CD14-positive monocyte (primary cell): ENCODE measurements around the gene UGT1A9. TPM values are rescaled to one million over a fixed set of nuclear protein-coding genes. Genes with fewer than 3 reads are reported as not detected.

Experiments used
- DNase-seq, 3 donors: peaks; one replicate each; pipeline ENCODE4 v3.0.0-alpha.2; 2011 to 2022
- H2AFZ ChIP-seq: 2 replicates; pipeline ENCODE4 v1.6.0; 2012; ENCODE audit warnings: mild to moderate bottlenecking, low read depth, low read length, inconsistent platforms; ENCODE audit not compliant: insufficient read depth, poor library complexity, severe bottlenecking
- H3K27ac ChIP-seq, 2 donors: 1 replicate in 1 of 2; 2 replicates in 1 of 2; pipeline ENCODE4 v1.5.1; 2012 to 2013; ENCODE audit warnings: low read length in 2 of 2, control low read depth in 1 of 2, inconsistent platforms in 1 of 2, low read depth in 1 of 2, mild to moderate bottlenecking in 1 of 2
- H3K27me3 ChIP-seq, 2 donors: one replicate each; pipeline versions ENCODE4 v1.6.0 to v1.6.1; 2011 to 2013; ENCODE audit warnings: low read length in 2 of 2; ENCODE audit not compliant: control insufficient read depth in 2 of 2, insufficient read depth in 2 of 2
- H3K36me3 ChIP-seq, 2 donors: replicated peaks in 1 of 2; 1 replicate in 1 of 2; 2 replicates in 1 of 2; pipeline versions ENCODE4 v1.5.1 to v1.6.1; 2012 to 2013; ENCODE audit warnings: low read length in 2 of 2, control low read depth in 1 of 2, inconsistent platforms in 1 of 2, mild to moderate bottlenecking in 1 of 2; ENCODE audit not compliant: insufficient read depth in 2 of 2, control insufficient read depth in 1 of 2
- H3K4me1 ChIP-seq, 2 donors: 1 replicate in 1 of 2; 2 replicates in 1 of 2; pipeline versions ENCODE4 v1.5.1 to v1.6.1; 2012 to 2013; ENCODE audit warnings: low read length in 2 of 2, control low read depth in 1 of 2, inconsistent platforms in 1 of 2, mild to moderate bottlenecking in 1 of 2, moderate library complexity in 1 of 2; ENCODE audit not compliant: insufficient read depth in 2 of 2, control insufficient read depth in 1 of 2
- H3K4me2 ChIP-seq: replicated peaks from 2 replicates; pipeline ENCODE3; 2012; ENCODE audit warnings: low read length, moderate library complexity, mild to moderate bottlenecking; ENCODE audit not compliant: poor library complexity, severe bottlenecking; ENCODE audit errors: extremely low read depth
- H3K4me3 ChIP-seq, 3 experiments: fragments of 200-600 bp in 1 of 3; sonication (generic) in 1 of 3; replicated peaks in 1 of 3; 1 replicate in 2 of 3; 2 replicates in 1 of 3; pipeline ENCODE4 v1.5.1; 2011 to 2013; ENCODE audit warnings: low read length in 3 of 3, mild to moderate bottlenecking in 3 of 3, control low read depth in 2 of 3, low read depth in 2 of 3, inconsistent platforms in 1 of 3, moderate library complexity in 1 of 3
- H3K79me2 ChIP-seq: 2 replicates; pipeline ENCODE4 v1.6.0; 2012; ENCODE audit warnings: mild to moderate bottlenecking, control low read depth, inconsistent platforms, low read length, moderate library complexity; ENCODE audit not compliant: insufficient read depth
- H3K9ac ChIP-seq: 2 replicates; pipeline ENCODE4 v1.6.0; 2017; ENCODE audit warnings: low read length, mild to moderate bottlenecking; ENCODE audit not compliant: insufficient read depth, poor library complexity, severe bottlenecking
- H3K9me3 ChIP-seq, 2 donors: replicated peaks in 1 of 2; 1 replicate in 1 of 2; 2 replicates in 1 of 2; pipeline versions ENCODE4 v1.5.1 to v1.6.1; 2012 to 2013; ENCODE audit warnings: low read length in 2 of 2, control low read depth in 1 of 2; ENCODE audit not compliant: control insufficient read depth in 1 of 2, insufficient read depth in 1 of 2
- H4K20me1 ChIP-seq: 2 replicates; pipeline ENCODE4 v1.6.0; 2012; ENCODE audit warnings: mild to moderate bottlenecking, low read length, control low read depth, moderate library complexity; ENCODE audit not compliant: insufficient read depth
- H3K27ac Mint-ChIP-seq, 7 donors: one replicate each; pipeline ENCODE4 v1.8.0; 2020; ENCODE audit warnings: mild to moderate bottlenecking in 7 of 7, mixed read lengths in 7 of 7, moderate library complexity in 6 of 7, inconsistent platforms in 2 of 7
- H3K27me3 Mint-ChIP-seq, 3 donors: one replicate each; pipeline ENCODE4 v1.8.0; 2021 to 2022; ENCODE audit warnings: low read depth in 3 of 3, mild to moderate bottlenecking in 3 of 3, mixed read lengths in 3 of 3, moderate library complexity in 3 of 3, inconsistent platforms in 1 of 3
- H3K36me3 Mint-ChIP-seq, 2 donors: one replicate each; pipeline ENCODE4 v1.8.0; 2020; ENCODE audit warnings: mixed read lengths in 2 of 2, inconsistent platforms in 1 of 2, mild to moderate bottlenecking in 1 of 2
- H3K4me1 Mint-ChIP-seq: one replicate; pipeline ENCODE4 v1.8.0; 2020; ENCODE audit warnings: mild to moderate bottlenecking, mixed read lengths
- H3K4me3 Mint-ChIP-seq, 2 donors: one replicate each; pipeline ENCODE4 v1.8.0; 2020; ENCODE audit warnings: mild to moderate bottlenecking in 2 of 2, mixed read lengths in 2 of 2, moderate library complexity in 1 of 2
- H3K9me3 Mint-ChIP-seq, 7 donors: one replicate each; pipeline ENCODE4 v1.8.0; 2020 to 2022; ENCODE audit warnings: mixed read lengths in 7 of 7, mild to moderate bottlenecking in 6 of 7, moderate library complexity in 6 of 7, inconsistent platforms in 2 of 7
- CTCF ChIP-seq: fragments of 200-600 bp; IDR thresholded peaks from one replicate; pipeline ENCODE4 v1.8.0; 2022; ENCODE audit warnings: antibody characterized with exemption, mild to moderate bottlenecking
- WGBS: methylation state at CpG from one replicate; pipeline ENCODE4 v1.1.5; 2013; ENCODE audit warnings: missing lambda C conversion rate; ENCODE audit not compliant: insufficient coverage; 5-methylcytosine and 5-hydroxymethylcytosine counted together
- intact Hi-C, 2 donors: fragments of 100-400 bp; cut with micrococcal nuclease; formaldehyde crosslinking; loops; one replicate each; pipeline versions ENCODE4 v1.15.0 to v1.15.1; 2023
- polyA plus RNA-seq, 3 donors: library from polyadenylated mRNA; depleted of rRNA in 1 of 3; unstranded in 2 of 3; stranded (reverse) in 1 of 3; fragments of 300-500 nt in 2 of 3; fragments of >200 nt in 1 of 3; fragmentation: Illumina TruSeq in 2 of 3; gene quantifications; 1 replicate in 2 of 3; 2 replicates in 1 of 3; pipeline ENCODE4 v1.2.3, GENCODE V29; 2012 to 2021

The UGT1A9 gene
- polyA plus RNA-seq, 3 donors: not detected

GRCh38 chr2:233740870-233741269 lies 69.2 kb downstream of the UGT1A9 start:
- Histone ChIP-seq H3K79me2 (no peaks in the 10 kb centered on the region), H2AFZ (no peak overlapping the region), H3K27ac (no peak overlapping the region), H4K20me1 (no peaks in the 10 kb centered on the region), H3K36me3 (no peaks in the 10 kb centered on the region), H3K4me3 (no peak overlapping the region), H3K4me1 (no peaks in the 10 kb centered on the region), H3K4me2 (no peak overlapping the region), H3K9ac (no peak overlapping the region), H3K27me3 (no peaks in the 10 kb centered on the region), H3K9me3 (peaks cover 0 to 5% of the 10 kb centered on the region in 2 donors)
- Mint-ChIP-seq H3K9me3 (peaks cover 0 to 4% (median 2%) of the 10 kb centered on the region in 7 donors), H3K27me3 (peaks cover 0 to 2% (median 1%) of the 10 kb centered on the region in 3 donors), H3K27ac (no peak overlapping the region), H3K4me3 (no peak overlapping the region), H3K36me3 (no peaks in the 10 kb centered on the region), H3K4me1 (no peaks in the 10 kb centered on the region)
- no peak for DNase-seq
- intact Hi-C loops: no loop called here
- WGBS: 100% methylated on average over 1 of the region's 2 CpGs
- TF ChIP-seq CTCF: no peak

- DNase-seq: no peak
- H3K9me3 ChIP-seq: peaks cover 0 to 5% of the 10 kb centered on the region in 2 donors
- intact Hi-C loops: no loop called here
- peaks cover 1 to 5% (median 1%) of the 10 kb centered on the region in 3 donors for H3K27me3 Mint-ChIP-seq
- H3K4me1 Mint-ChIP-seq: no peaks in the 10 kb centered on the region
- H3K4me2 ChIP-seq: no peak overlapping the region
- H3K36me3 Mint-ChIP-seq: no peaks in the 10 kb centered on the region
- H3K79me2 ChIP-seq: no peaks in the 10 kb centered on the region
- H3K36me3 ChIP-seq: no peaks in the 10 kb centered on the region
- H3K4me1 ChIP-seq: no peaks in the 10 kb centered on the region
- H3K4me3 ChIP-seq: no peak overlapping the region
- no peak overlapping the region for H3K4me3 Mint-ChIP-seq
- H3K9me3 Mint-ChIP-seq: peaks cover 0 to 7% (median 2%) of the 10 kb centered on the region in 7 donors
- 97% methylated on average over 40 of the region's 46 CpGs for WGBS
- H2AFZ ChIP-seq: no peak overlapping the region
- no peak overlapping the region for H3K27ac Mint-ChIP-seq
- no peak overlapping the region for H3K9ac ChIP-seq
- H3K27me3 ChIP-seq: no peaks in the 10 kb centered on the region
- no peak overlapping the region for H3K27ac ChIP-seq
- no peak for TF ChIP-seq CTCF
- no peaks in the 10 kb centered on the region for H4K20me1 ChIP-seq
Measured at GRCh38 chr2:233743464-233744259, 72.0 kb downstream of the UGT1A9 start.
